Testis (tissue), 2 donors: Measurements from ENCODE around the gene KRTAP5-1.

Experiments
- POLR2A ChIP-seq: fragments of 450-650 bp; IDR thresholded peaks from one replicate; pipeline ENCODE4 v1.6.1; 2017; ENCODE audit warnings: antibody characterized with exemption, mild to moderate bottlenecking, moderate library complexity
- TF ChIP-seq, protein P1 (sequence below), 3 experiments: fragments of 450-650 bp in 2 of 3; fragments of 200-600 bp in 1 of 3; sonication (generic) in 1 of 3; IDR thresholded peaks; one replicate each; pipeline ENCODE4 v1.5.1; 2016 to 2019; ENCODE audit warnings: antibody characterized with exemption in 3 of 3, mild to moderate bottlenecking in 2 of 3, moderate library complexity in 1 of 3

DNA sequence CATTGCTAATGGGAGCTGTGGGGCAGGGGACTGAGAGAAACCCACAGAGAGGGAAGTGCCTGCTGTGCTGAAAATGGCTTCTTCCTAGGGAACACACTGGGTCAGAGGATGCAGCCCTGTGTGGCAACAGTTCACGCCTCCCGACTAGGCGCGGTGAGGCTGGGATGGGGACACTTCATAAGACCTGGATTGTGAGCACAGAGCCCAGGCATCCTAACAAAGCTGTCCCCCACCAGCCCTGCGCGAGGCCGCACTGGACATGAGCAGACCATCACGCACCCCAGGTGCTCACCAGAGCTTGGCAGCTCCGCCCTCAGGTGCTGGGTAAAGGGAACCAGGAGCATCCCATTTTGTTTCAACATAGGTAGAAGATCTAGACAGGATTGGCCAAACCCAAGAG lies 38.6 kb upstream of the KRTAP5-1 start:
- TF ChIP-seq, protein P1, sequence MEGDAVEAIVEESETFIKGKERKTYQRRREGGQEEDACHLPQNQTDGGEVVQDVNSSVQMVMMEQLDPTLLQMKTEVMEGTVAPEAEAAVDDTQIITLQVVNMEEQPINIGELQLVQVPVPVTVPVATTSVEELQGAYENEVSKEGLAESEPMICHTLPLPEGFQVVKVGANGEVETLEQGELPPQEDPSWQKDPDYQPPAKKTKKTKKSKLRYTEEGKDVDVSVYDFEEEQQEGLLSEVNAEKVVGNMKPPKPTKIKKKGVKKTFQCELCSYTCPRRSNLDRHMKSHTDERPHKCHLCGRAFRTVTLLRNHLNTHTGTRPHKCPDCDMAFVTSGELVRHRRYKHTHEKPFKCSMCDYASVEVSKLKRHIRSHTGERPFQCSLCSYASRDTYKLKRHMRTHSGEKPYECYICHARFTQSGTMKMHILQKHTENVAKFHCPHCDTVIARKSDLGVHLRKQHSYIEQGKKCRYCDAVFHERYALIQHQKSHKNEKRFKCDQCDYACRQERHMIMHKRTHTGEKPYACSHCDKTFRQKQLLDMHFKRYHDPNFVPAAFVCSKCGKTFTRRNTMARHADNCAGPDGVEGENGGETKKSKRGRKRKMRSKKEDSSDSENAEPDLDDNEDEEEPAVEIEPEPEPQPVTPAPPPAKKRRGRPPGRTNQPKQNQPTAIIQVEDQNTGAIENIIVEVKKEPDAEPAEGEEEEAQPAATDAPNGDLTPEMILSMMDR (IDR thresholded peaks at IDR 0.05) = no peak
- no peak for TF ChIP-seq POLR2A
